ENCODE measurements around the gene CMC1.

Gene CMC1

GRCh38 chr3:28210968-28211713, 30.3 kb upstream of the CMC1 start:
- H3K4me3 ChIP-seq (ENCODE audit: control insufficient read depth, low read depth, low read length) = no peak overlapping the region
- DNase-seq (ENCODE audit: low read depth) = no peak
- no peak for TF ChIP-seq CTCF (IDR thresholded peaks at IDR 0.05; ENCODE audit: control insufficient read depth, insufficient read depth, low read depth, low read length, missing control alignments)

- DNase-seq (ENCODE audit: low read depth) = no peak
- no peak overlapping the region for H3K4me3 ChIP-seq (ENCODE audit: control insufficient read depth, low read depth, low read length)
- no peak for TF ChIP-seq CTCF (IDR thresholded peaks at IDR 0.05; ENCODE audit: control insufficient read depth, insufficient read depth, low read depth, low read length, missing control alignments)
Measured at GRCh38 chr3:28212681-28213080, 28.7 kb upstream of the CMC1 start.

GRCh38 chr3:28215407-28215806, 26.0 kb upstream of the CMC1 start:
- DNase-seq (ENCODE audit: low read depth) = no peak
- no peak overlapping the region for H3K4me3 ChIP-seq (ENCODE audit: control insufficient read depth, low read depth, low read length)
- TF ChIP-seq CTCF (IDR thresholded peaks at IDR 0.05; ENCODE audit: control insufficient read depth, insufficient read depth, low read depth, low read length, missing control alignments) = no peak

- no peak for TF ChIP-seq CTCF (IDR thresholded peaks at IDR 0.05; ENCODE audit: control insufficient read depth, insufficient read depth, low read depth, low read length, missing control alignments)
- no peak for DNase-seq (ENCODE audit: low read depth)
- no peak overlapping the region for H3K4me3 ChIP-seq (ENCODE audit: control insufficient read depth, low read depth, low read length)
Measured at GRCh38 chr3:28218071-28218916, 23.1 kb upstream of the CMC1 start.

GRCh38 chr3:28218917-28219198, 22.6 kb upstream of the CMC1 start:
- no peak for DNase-seq (ENCODE audit: low read depth)
- H3K4me3 ChIP-seq (ENCODE audit: control insufficient read depth, low read depth, low read length) = no peak overlapping the region
- TF ChIP-seq CTCF (IDR thresholded peaks at IDR 0.05; ENCODE audit: control insufficient read depth, insufficient read depth, low read depth, low read length, missing control alignments) = no peak

GRCh38 chr3:28224430-28224829, 17.0 kb upstream of the CMC1 start:
- no peak overlapping the region for H3K4me3 ChIP-seq (ENCODE audit: control insufficient read depth, low read depth, low read length)
- TF ChIP-seq CTCF (IDR thresholded peaks at IDR 0.05; ENCODE audit: control insufficient read depth, insufficient read depth, low read depth, low read length, missing control alignments) = no peak
- DNase-seq (ENCODE audit: low read depth) = no peak
